ENCODE results near the gene NPTN.

DNA sequence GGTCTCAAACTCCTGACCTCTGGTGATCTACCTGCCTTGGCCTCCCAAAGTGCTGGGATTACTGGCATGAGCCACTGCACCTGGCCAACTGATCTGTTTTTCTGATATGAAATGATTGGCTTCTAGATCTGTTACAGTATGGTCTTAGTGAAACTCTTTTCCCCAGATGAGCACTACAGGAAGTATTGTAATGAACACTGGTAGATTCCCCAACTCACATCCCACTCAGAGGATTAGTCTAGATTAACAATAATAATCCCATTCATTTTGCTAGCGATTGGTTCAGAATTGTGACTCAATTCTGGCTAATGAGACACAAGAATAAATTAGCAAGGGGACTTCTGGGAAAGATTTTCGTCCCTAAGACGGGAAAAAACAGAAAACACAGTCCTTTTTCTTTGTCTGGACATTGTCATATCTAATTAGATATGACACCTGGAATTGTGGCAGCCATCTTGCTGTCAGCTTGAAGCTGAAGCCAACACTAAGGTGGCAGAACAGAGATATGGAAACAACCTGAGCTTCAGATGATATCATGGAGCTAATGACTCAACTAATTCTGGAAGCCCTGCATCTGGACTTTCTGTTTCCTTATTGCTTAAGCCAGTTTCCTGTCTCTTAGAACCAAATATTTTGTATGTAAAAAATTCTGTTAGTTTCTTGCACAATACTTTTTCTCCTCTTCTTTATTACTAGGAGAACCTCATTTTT is 17.4 kb upstream of the NPTN start:
- TF ChIP-seq, protein P1, sequence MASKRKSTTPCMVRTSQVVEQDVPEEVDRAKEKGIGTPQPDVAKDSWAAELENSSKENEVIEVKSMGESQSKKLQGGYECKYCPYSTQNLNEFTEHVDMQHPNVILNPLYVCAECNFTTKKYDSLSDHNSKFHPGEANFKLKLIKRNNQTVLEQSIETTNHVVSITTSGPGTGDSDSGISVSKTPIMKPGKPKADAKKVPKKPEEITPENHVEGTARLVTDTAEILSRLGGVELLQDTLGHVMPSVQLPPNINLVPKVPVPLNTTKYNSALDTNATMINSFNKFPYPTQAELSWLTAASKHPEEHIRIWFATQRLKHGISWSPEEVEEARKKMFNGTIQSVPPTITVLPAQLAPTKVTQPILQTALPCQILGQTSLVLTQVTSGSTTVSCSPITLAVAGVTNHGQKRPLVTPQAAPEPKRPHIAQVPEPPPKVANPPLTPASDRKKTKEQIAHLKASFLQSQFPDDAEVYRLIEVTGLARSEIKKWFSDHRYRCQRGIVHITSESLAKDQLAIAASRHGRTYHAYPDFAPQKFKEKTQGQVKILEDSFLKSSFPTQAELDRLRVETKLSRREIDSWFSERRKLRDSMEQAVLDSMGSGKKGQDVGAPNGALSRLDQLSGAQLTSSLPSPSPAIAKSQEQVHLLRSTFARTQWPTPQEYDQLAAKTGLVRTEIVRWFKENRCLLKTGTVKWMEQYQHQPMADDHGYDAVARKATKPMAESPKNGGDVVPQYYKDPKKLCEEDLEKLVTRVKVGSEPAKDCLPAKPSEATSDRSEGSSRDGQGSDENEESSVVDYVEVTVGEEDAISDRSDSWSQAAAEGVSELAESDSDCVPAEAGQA (IDR thresholded peaks at IDR 0.05; ENCODE audit: low read depth), result no peak
- TF ChIP-seq, protein P1 (CRISPR knock-in tag; IDR thresholded peaks at IDR 0.05; ENCODE audit: borderline replicate concordance), result no peak
- TF ChIP-seq SMARCE1 (IDR thresholded peaks at IDR 0.05; ENCODE audit: borderline replicate concordance), result no peak
- TF ChIP-seq, protein P2, sequence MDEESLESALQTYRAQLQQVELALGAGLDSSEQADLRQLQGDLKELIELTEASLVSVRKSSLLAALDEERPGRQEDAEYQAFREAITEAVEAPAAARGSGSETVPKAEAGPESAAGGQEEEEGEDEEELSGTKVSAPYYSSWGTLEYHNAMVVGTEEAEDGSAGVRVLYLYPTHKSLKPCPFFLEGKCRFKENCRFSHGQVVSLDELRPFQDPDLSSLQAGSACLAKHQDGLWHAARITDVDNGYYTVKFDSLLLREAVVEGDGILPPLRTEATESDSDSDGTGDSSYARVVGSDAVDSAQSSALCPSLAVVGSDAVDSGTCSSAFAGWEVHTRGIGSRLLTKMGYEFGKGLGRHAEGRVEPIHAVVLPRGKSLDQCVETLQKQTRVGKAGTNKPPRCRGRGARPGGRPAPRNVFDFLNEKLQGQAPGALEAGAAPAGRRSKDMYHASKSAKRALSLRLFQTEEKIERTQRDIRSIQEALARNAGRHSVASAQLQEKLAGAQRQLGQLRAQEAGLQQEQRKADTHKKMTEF (CRISPR knock-in tag; IDR thresholded peaks at IDR 0.05), result no peak
- no peak for TF ChIP-seq RFX1 (IDR thresholded peaks at IDR 0.05)
- no peak for TF ChIP-seq NPAS2 (CRISPR knock-in tag; IDR thresholded peaks at IDR 0.05; ENCODE audit: borderline replicate concordance)
- TF ChIP-seq SKI (IDR thresholded peaks at IDR 0.05; ENCODE audit: partially characterized antibody), result no peak

Data from HepG2 (cell line).